Activated T-helper 2 cell treated with anti-CD3 and anti-CD28 coated beads, Interferon-gamma antibody, Interleukin-2, Interleukin-4, amounts not matched to agents 10 μg/mL and 5 μg/mL and 100 μg/mL, durations not matched to agents 14 hours and 24 hours and 36 hours (primary cell): Measurements from ENCODE around the gene LAS1L. TPM values are rescaled to one million over a fixed set of nuclear protein-coding genes. Genes with fewer than 3 reads are reported as not detected.
"Not testable (repeated sequence)": the region's sequence is repeated elsewhere in the genome, so short reads cannot be mapped to it uniquely, and the experiment has no call there.

Source experiments
- DNase-seq: peaks from one replicate; pipeline ENCODE4 v3.0.0; 2021; ENCODE audit warnings: low spot score
- H3K27ac Mint-ChIP-seq: one replicate; pipeline ENCODE4 v1.8.0; 2021; ENCODE audit warnings: mixed read lengths
- H3K27me3 Mint-ChIP-seq: one replicate; pipeline ENCODE4 v1.8.0; 2021; ENCODE audit warnings: low read depth, mixed read lengths
- H3K36me3 Mint-ChIP-seq: one replicate; pipeline ENCODE4 v1.8.0; 2021; ENCODE audit warnings: low read depth, mixed read lengths
- H3K4me1 Mint-ChIP-seq: one replicate; pipeline ENCODE4 v1.8.0; 2021; ENCODE audit warnings: low read depth, mixed read lengths
- H3K4me3 Mint-ChIP-seq: one replicate; pipeline ENCODE4 v1.8.0; 2021; ENCODE audit warnings: low read depth, mild to moderate bottlenecking, moderate library complexity, mixed read lengths
- H3K9me3 Mint-ChIP-seq: one replicate; pipeline ENCODE4 v1.8.0; 2021; ENCODE audit warnings: mixed read lengths
- intact Hi-C: fragments of 100-400 bp; cut with micrococcal nuclease; formaldehyde crosslinking; loops from one replicate; pipeline ENCODE4 v1.15.1; 2023
- total RNA-seq: library from RNA; stranded (reverse); gene quantifications from 2 replicates; pipeline ENCODE4 v1.2.3, GENCODE V29; 2022

Gene LAS1L
- total RNA-seq, 1 donor from 2014 or later = 54.0 TPM

DNA sequence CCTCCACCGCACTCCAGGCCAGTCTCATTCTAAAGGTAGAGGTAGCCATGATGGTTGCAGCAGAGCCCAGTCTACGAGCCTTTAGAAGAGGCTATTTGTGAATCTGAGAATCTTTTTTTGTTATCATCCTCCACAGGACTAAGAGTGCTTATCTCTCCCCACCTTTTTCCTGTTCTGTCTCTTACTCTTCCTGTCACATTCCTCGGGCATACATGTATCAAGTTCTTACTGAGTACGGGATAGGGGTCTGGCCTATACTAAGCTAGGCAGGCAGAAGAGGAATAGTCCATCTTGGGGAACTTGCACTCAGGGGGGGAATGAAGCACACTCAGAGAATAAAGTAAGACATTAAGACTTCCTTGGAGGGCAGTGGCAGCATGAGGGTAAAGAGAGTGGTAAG lies 25.7 kb downstream of the LAS1L start:
- Mint-ChIP-seq H3K4me1 (no peaks in the 10 kb centered on the region), H3K27ac (no peak overlapping the region), H3K9me3 (no peaks in the 10 kb centered on the region), H3K4me3 (no peak overlapping the region), H3K36me3 (peaks cover 22% of the 10 kb centered on the region), H3K27me3 (no peaks in the 10 kb centered on the region)
- DNase-seq = no peak
- intact Hi-C loops = no loop called here

DNA sequence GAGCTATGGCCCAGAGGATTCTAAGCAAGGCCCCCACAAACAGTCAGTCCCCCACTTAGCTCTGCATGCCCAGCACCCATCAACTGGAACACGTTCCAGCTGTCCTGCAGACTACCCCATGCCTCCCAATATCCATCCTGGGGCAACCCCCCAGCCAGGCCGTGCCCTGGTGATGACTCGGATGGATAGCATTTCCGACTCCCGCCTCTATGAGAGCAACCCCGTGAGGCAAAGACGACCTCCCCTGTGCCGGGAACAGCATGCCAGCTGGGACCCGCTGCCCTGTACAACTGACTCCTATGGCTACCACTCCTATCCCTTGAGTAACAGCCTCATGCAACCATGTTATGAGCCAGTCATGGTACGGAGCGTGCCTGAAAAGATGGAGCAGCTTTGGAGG lies 32.0 kb downstream of the LAS1L start:
- Mint-ChIP-seq H3K4me1 (no peaks in the 10 kb centered on the region), H3K9me3 (no peaks in the 10 kb centered on the region), H3K36me3 (peaks cover 4% of the 10 kb centered on the region), H3K27ac (no peak overlapping the region), H3K27me3 (no peaks in the 10 kb centered on the region), H3K4me3 (no peak overlapping the region)
- no peak for DNase-seq
- intact Hi-C loops = no loop called here

DNA sequence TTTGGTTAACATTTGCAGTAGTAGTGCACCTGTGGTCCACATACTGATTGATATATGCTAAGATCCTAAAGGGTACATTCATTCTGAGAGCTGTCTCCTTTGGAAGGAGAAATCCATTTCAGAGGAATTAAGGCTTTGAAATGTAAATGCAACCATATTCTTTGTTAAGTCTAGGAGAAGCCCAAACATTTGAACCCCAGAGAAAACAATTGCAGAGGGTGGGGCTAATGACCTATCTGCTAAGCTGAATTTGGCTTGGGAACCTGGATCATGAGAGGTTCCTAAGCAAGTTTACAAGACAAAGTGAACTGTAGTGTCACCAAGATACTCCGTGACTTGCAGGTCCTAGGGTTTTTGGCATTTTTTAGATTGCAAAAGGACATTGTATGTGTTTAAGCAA lies 41.2 kb downstream of the LAS1L start:
- no peaks in the 10 kb centered on the region for H3K27me3 Mint-ChIP-seq
- intact Hi-C loops = no loop called here

DNA sequence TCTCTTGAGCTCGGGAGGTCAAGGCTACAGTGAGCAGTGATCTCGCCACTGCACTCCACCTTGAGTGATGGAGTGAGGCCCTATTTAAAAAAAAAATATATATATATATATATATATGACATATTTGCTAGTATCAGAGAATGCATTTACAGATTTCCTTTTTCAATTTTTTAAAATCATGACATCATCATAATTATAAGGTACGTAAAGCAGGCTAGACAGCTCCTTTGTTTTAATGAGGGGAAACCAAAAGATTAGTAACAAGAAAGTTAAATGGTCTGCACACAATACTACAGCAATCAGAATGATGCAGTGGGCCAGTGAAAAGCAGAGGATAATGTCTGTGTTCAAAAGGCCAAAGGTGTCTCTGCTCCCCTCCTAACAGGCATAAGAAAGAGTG lies 43.0 kb downstream of the LAS1L start:
- H3K4me3 Mint-ChIP-seq = no peak overlapping the region
- H3K4me1 Mint-ChIP-seq = no peaks in the 10 kb centered on the region
- H3K27ac Mint-ChIP-seq = no peak overlapping the region
- no peak for DNase-seq
- H3K36me3 Mint-ChIP-seq = no peaks in the 10 kb centered on the region
- intact Hi-C loops = no loop called here
- H3K27me3 Mint-ChIP-seq = no peaks in the 10 kb centered on the region
- no peaks in the 10 kb centered on the region for H3K9me3 Mint-ChIP-seq

More for the DNA sequence above, 41.2 kb downstream of the LAS1L start:
- Mint-ChIP-seq H3K4me1 (no peaks in the 10 kb centered on the region), H3K27ac (no peak overlapping the region), H3K9me3 (no peaks in the 10 kb centered on the region), H3K36me3 (no peaks in the 10 kb centered on the region), H3K4me3 (no peak overlapping the region)
- DNase-seq = no peak

DNA sequence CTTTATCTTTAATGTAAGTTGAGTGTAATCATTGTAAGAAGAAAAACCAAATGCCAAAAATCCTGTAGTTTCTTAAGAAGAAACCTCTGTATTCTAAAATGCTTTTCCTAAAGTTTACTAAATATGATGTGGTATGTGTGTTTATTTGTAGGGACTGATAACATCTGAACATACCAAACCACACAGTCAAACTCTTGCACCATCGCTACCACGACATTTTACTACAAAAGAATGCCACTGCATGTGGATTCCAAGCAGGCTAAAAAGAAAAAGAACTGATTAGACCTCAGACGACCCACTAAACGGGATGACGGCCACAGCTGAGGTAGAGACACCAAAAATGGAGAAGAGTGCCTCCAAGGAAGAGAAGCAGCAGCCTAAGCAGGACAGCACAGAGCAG lies 46.1 kb downstream of the LAS1L start:
- Mint-ChIP-seq H3K27me3 (no peaks in the 10 kb centered on the region), H3K27ac (no peak overlapping the region), H3K9me3 (no peaks in the 10 kb centered on the region), H3K36me3 (no peaks in the 10 kb centered on the region), H3K4me1 (no peaks in the 10 kb centered on the region), H3K4me3 (no peak overlapping the region)
- intact Hi-C loops = no loop called here
- DNase-seq = no peak

DNA sequence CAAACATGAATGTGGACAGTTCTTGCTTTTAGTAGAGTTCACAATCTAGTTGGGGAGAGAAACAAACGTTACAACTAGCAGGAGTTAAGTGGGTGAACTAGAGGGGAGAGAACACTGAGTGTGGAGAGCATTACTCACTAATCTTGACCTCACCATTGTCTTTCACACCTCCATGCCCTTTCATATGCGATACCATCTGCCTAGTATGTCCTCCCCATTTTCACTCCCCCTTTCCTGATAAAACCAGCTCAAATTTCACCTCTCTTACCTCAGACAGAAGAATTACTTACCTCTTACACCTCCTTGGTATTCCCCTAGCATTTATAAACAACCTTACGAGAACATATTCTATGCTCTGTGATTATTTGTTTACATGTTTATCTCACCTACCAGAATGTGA lies 53.6 kb downstream of the LAS1L start:
- DNase-seq = no peak
- H3K4me1 Mint-ChIP-seq = peaks cover 11% of the 10 kb centered on the region
- H3K4me3 Mint-ChIP-seq = no peak overlapping the region
- H3K36me3 Mint-ChIP-seq = no peaks in the 10 kb centered on the region
- H3K27me3 Mint-ChIP-seq = no peaks in the 10 kb centered on the region
- H3K9me3 Mint-ChIP-seq = peaks cover 7% of the 10 kb centered on the region
- H3K27ac Mint-ChIP-seq = no peak overlapping the region
- intact Hi-C loops = no loop called here

DNA sequence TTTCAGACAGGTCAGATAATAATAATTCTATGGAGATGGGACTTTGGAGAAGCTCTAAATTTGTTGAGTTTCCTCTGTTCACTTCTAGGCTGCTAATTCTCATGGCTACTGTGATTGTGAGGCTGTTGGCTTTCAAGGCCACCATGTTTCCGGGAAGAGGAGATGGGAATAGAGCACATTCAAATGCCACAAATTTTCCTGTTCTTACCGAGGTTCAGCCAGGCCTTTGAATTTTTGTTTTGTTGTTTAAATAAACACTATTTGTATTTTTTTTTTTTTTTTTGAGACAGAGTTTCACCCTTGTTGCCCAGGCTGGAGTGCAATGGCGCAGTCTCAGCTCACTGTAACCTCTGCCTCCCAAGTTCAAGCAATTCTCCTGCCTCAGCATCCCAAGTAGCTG lies 55.5 kb downstream of the LAS1L start:
- DNase-seq, H3K36me3 Mint-ChIP-seq, H3K27me3 Mint-ChIP-seq, H3K27ac Mint-ChIP-seq, H3K9me3 Mint-ChIP-seq, intact Hi-C loops, H3K4me3 Mint-ChIP-seq: not testable (repeated sequence)
- H3K4me1 Mint-ChIP-seq = peaks cover 11% of the 10 kb centered on the region

DNA sequence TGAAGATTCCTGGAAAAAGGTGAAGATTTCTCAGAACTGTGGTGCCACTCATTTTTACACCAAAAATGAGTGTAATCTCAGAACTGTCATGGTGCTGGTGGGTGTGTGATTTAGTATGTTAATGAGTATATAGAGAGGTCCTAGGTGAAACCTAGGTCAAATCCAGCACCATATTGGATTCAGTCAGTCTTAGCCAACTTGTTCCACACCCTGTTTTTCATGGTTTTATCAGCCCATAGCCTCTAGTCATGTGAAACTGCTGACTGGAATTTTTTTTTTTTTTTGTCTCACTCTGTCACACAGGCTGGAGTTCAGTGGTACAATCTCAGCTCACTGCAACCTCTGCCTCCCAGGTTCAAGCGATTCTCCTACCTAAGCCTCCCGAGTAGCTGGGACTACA lies 58.0 kb downstream of the LAS1L start:
- H3K9me3 Mint-ChIP-seq = peaks cover 7% of the 10 kb centered on the region
- no peaks in the 10 kb centered on the region for H3K27me3 Mint-ChIP-seq
- no peak overlapping the region for H3K27ac Mint-ChIP-seq
- DNase-seq = no peak
- H3K4me3 Mint-ChIP-seq = no peak overlapping the region
- no peaks in the 10 kb centered on the region for H3K36me3 Mint-ChIP-seq
- peaks cover 5% of the 10 kb centered on the region for H3K4me1 Mint-ChIP-seq
- intact Hi-C loops = no loop called here

DNA sequence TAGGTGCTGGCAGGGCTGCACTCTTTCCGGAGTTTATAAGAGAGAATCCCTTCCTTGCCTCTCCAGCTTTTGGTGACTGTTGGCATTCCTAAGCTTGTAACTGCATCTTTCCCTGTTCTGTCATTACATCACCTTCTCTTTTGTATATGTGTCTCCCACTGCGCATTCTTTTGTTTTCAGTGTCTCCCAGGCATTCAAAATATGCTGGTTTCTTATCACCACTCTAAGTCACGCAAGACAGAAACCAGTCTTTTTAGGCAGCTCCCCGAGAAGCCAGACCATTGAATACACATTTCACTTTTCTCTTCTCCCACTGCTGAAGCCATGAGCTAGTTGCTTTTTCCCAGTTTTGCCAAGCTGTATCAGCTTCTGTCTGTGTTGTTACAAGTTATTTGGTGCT lies 71.0 kb downstream of the LAS1L start:
- Mint-ChIP-seq H3K9me3 (peaks cover 6% of the 10 kb centered on the region), H3K4me3 (no peak overlapping the region), H3K27me3 (no peaks in the 10 kb centered on the region), H3K27ac (no peak overlapping the region), H3K4me1 (no peaks in the 10 kb centered on the region), H3K36me3 (no peaks in the 10 kb centered on the region)
- no peak for DNase-seq
- intact Hi-C loops = no loop called here

Other genes with a start within 250 kb of the LAS1L start
- 473 and 476 TPM in 2 replicates for gene MSN, start 132.9 kb upstream of the LAS1L start, total RNA-seq